H1 (cell line): ENCODE results near the gene SELENOV. TPM values are rescaled to one million over a fixed set of nuclear protein-coding genes. Genes with fewer than 3 reads are reported as not detected.

Source experiments
- CTCF ChIA-PET: fragments of 300-600 bp; sonication (Branson Sonifier 250); formaldehyde crosslinking; loops from one replicate; lab custom pipeline; 2021; ENCODE audit not compliant: partially characterized antibody; lab: Charles Lee
- POLR2A ChIA-PET: fragments of 300-600 bp; sonication (Branson Sonifier 250); formaldehyde crosslinking; loops from one replicate; lab custom pipeline; 2021; ENCODE audit warnings: inconsistent platforms; ENCODE audit not compliant: partially characterized antibody; lab: Charles Lee
- DNase-seq, 2 experiments: peaks; one replicate each; pipeline versions ENCODE4 v3.0.0 to v3.0.0-alpha.2; 2010 to 2022; ENCODE audit warnings: low spot score in 2 of 2, low read depth in 1 of 2, mixed read lengths in 1 of 2
- FAIRE-seq: peaks from 2 replicates; lab custom pipeline; 2011; peaks lifted over from hg19 to GRCh38; lab: Jason Lieb, UNC
- H2AFZ ChIP-seq: 2 replicates; pipeline ENCODE4 v1.8.1; 2012; ENCODE audit warnings: low read length, inconsistent platforms
- H2AK5ac ChIP-seq: 2 replicates; pipeline ENCODE4 v1.6.1; 2013; ENCODE audit warnings: low read depth, low read length
- H2BK120ac ChIP-seq: replicated peaks from 2 replicates; pipeline ENCODE3; 2013; ENCODE audit warnings: low read depth, low read length, inconsistent platforms
- H2BK12ac ChIP-seq: 2 replicates; pipeline ENCODE4 v1.6.1; 2013; ENCODE audit warnings: low read depth, low read length
- H2BK15ac ChIP-seq: 2 replicates; pipeline ENCODE4 v1.6.1; 2013; ENCODE audit warnings: low read length
- H2BK20ac ChIP-seq: 2 replicates; pipeline ENCODE4 v1.6.1; 2013; ENCODE audit warnings: low read length
- H2BK5ac ChIP-seq: 2 replicates; pipeline ENCODE4 v1.6.1; 2013; ENCODE audit warnings: low read depth, low read length
- H3K14ac ChIP-seq: 2 replicates; pipeline ENCODE4 v1.6.1; 2013; ENCODE audit warnings: inconsistent platforms; ENCODE audit not compliant: insufficient read length
- H3K18ac ChIP-seq: 2 replicates; pipeline ENCODE4 v1.6.1; 2013; ENCODE audit warnings: low read length; ENCODE audit errors: extremely low read depth
- H3K23ac ChIP-seq: 2 replicates; pipeline ENCODE4 v1.6.1; 2013; ENCODE audit warnings: inconsistent platforms; ENCODE audit not compliant: insufficient read length
- H3K23me2 ChIP-seq: 2 replicates; pipeline ENCODE4 v1.6.1; 2013; ENCODE audit warnings: low read depth, low read length
- H3K27ac ChIP-seq: 2 replicates; pipeline ENCODE4 v1.6.1; 2011; ENCODE audit warnings: low read depth, low read length, inconsistent platforms
- H3K27me3 ChIP-seq, 4 experiments: replicated peaks in 1 of 4; 1 replicate in 1 of 4; 2 replicates in 3 of 4; pipeline versions ENCODE4 v1.6.1 to v1.8.1; 2011 to 2013; ENCODE audit warnings: low read length in 3 of 4, mild to moderate bottlenecking in 3 of 4, inconsistent platforms in 2 of 4, mixed read lengths in 2 of 4, moderate library complexity in 1 of 4; ENCODE audit not compliant: control insufficient read depth in 3 of 4, insufficient read depth in 3 of 4; ENCODE audit errors: extremely low read depth in 1 of 4
- H3K36me3 ChIP-seq, 4 experiments: 2 replicates each; pipeline versions ENCODE4 v1.6.1 to v1.8.1; 2011 to 2013; ENCODE audit warnings: mild to moderate bottlenecking in 4 of 4, low read length in 3 of 4, moderate library complexity in 2 of 4, control low read depth in 1 of 4, inconsistent platforms in 1 of 4; ENCODE audit not compliant: insufficient read depth in 4 of 4, control insufficient read depth in 2 of 4
- H3K4ac ChIP-seq: replicated peaks from 2 replicates; pipeline ENCODE3; 2013; ENCODE audit warnings: low read length, low read depth, mixed read lengths, inconsistent platforms; ENCODE audit not compliant: insufficient read length
- H3K4me1 ChIP-seq, 4 experiments: replicated peaks in 1 of 4; 1 replicate in 1 of 4; 2 replicates in 3 of 4; pipeline versions ENCODE4 v1.6.1 to v1.8.1; 2011 to 2013; ENCODE audit warnings: low read length in 3 of 4, inconsistent platforms in 2 of 4, mixed read lengths in 1 of 4; ENCODE audit not compliant: insufficient read depth in 4 of 4, control insufficient read depth in 3 of 4
- H3K4me2 ChIP-seq, 2 experiments: 2 replicates each; pipeline versions ENCODE4 v1.6.1 to v1.8.1; 2011 to 2013; ENCODE audit warnings: low read depth in 2 of 2, low read length in 2 of 2, control low read depth in 1 of 2, inconsistent platforms in 1 of 2, mild to moderate bottlenecking in 1 of 2; ENCODE audit not compliant: insufficient read depth in 1 of 2
- H3K4me3 ChIP-seq, 4 experiments: fragments of 200-600, 300-600 bp in 1 of 4; sonication (generic), shearing (Covaris generic), sonication (Bioruptor Twin) in 1 of 4; 2 replicates each; pipeline versions ENCODE4 v1.5.1 to v1.8.1; 2011 to 2016; ENCODE audit warnings: low read length in 4 of 4, low read depth in 3 of 4, control low read depth in 2 of 4, inconsistent platforms in 2 of 4, mild to moderate bottlenecking in 2 of 4, mixed read lengths in 1 of 4, moderate library complexity in 1 of 4; ENCODE audit not compliant: insufficient read depth in 2 of 4; ENCODE audit errors: extremely low read depth in 1 of 4
- H3K56ac ChIP-seq: replicated peaks from 2 replicates; pipeline ENCODE3; 2013; ENCODE audit warnings: low read depth, mild to moderate bottlenecking, mixed read lengths, low read length, inconsistent platforms; ENCODE audit not compliant: insufficient read length
- H3K79me1 ChIP-seq: 2 replicates; pipeline ENCODE4 v1.6.1; 2013; ENCODE audit warnings: low read depth, low read length, control low read depth
- H3K79me2 ChIP-seq, 2 experiments: 2 replicates each; pipeline versions ENCODE4 v1.6.1 to v1.8.1; 2012 to 2013; ENCODE audit warnings: low read length in 2 of 2, mild to moderate bottlenecking in 2 of 2, inconsistent platforms in 1 of 2; ENCODE audit not compliant: insufficient read depth in 2 of 2, control insufficient read depth in 1 of 2
- H3K9ac ChIP-seq, 4 experiments: replicated peaks in 1 of 4; 1 replicate in 1 of 4; 2 replicates in 3 of 4; pipeline versions ENCODE4 v1.6.1 to v1.8.1; 2011 to 2013; ENCODE audit warnings: low read depth in 3 of 4, low read length in 3 of 4, control low read depth in 2 of 4, mild to moderate bottlenecking in 2 of 4, moderate library complexity in 2 of 4, inconsistent platforms in 1 of 4; ENCODE audit errors: extremely low read depth in 1 of 4
- H3K9me3 ChIP-seq, 2 experiments: 2 replicates each; pipeline versions ENCODE4 v1.6.1 to v1.8.1; 2012 to 2013; ENCODE audit warnings: mild to moderate bottlenecking in 2 of 2, moderate library complexity in 2 of 2, control low read depth in 1 of 2, inconsistent platforms in 1 of 2, low read depth in 1 of 2, low read length in 1 of 2, mixed read lengths in 1 of 2; ENCODE audit not compliant: insufficient read depth in 2 of 2
- H4K20me1 ChIP-seq, 2 experiments: replicated peaks in 1 of 2; 2 replicates each; pipeline versions ENCODE3 to v1.8.1; 2011 to 2013; ENCODE audit warnings: inconsistent platforms in 2 of 2, low read length in 2 of 2, mild to moderate bottlenecking in 1 of 2; ENCODE audit not compliant: insufficient read depth in 2 of 2, control insufficient read depth in 1 of 2
- H4K5ac ChIP-seq: 2 replicates; pipeline ENCODE4 v1.6.1; 2013; ENCODE audit warnings: low read length, low read depth, mixed read lengths, inconsistent platforms; ENCODE audit not compliant: insufficient read length
- H4K8ac ChIP-seq: 2 replicates; pipeline ENCODE4 v1.8.0; 2013; ENCODE audit warnings: mild to moderate bottlenecking, moderate library complexity, low read length, inconsistent platforms; ENCODE audit not compliant: insufficient read depth; ENCODE audit errors: extremely low read depth
- H4K91ac ChIP-seq: replicated peaks from 2 replicates; pipeline ENCODE3; 2013; ENCODE audit warnings: low read length, mixed read lengths, inconsistent platforms; ENCODE audit not compliant: insufficient read length
- POU5F1 ChIP-seq: IDR thresholded peaks from 2 replicates; pipeline ENCODE4 v1.6.1; 2011; ENCODE audit warnings: low read depth, mild to moderate bottlenecking, low read length, moderate library complexity
- WGBS, 2 experiments: shearing (Covaris generic) in 1 of 2; methylation state at CpG; one replicate each; pipeline versions ENCODE4 v1.1.6 to v1.1.7; 2013 to 2015; ENCODE audit warnings: low lambda C conversion rate in 2 of 2, mixed read lengths in 2 of 2, inconsistent platforms in 1 of 2, low coverage in 1 of 2, missing lambda C conversion rate in 1 of 2; ENCODE audit not compliant: insufficient replicate concordance in 2 of 2, insufficient coverage in 1 of 2, insufficient read length in 1 of 2; ENCODE audit errors: extremely low coverage in 1 of 2, missing lambda C conversion rate in 1 of 2; 5-methylcytosine and 5-hydroxymethylcytosine counted together
- polyA plus RNA-seq, 7 experiments: library from polyadenylated mRNA; depleted of rRNA in 3 of 7; stranded (reverse) in 5 of 7; unstranded in 2 of 7; fragments of >200 nt in 5 of 7; fragments of 200-250 nt in 2 of 7; gene quantifications; 1 replicate in 5 of 7; 2 replicates in 1 of 7; 4 replicates in 1 of 7; pipeline versions ENCODE4 v1.2.1 to v1.2.3, GENCODE V29; 2011 to 2013; ENCODE audit warnings: missing spikeins in 2 of 7, mixed read lengths in 2 of 7
- total RNA-seq: library from RNA; stranded (reverse); fragmentation: NEBNext Ultra II Directional; extraction: Animal tissue kit (Norgen Biotek cat#: 25700); gene quantifications from 2 replicates; pipeline ENCODE4 v1.2.1, GENCODE V29; 2021

Gene SELENOV
- total and polyA plus RNA-seq, 2 of the 8 experiments (the other 6 are each of a cell fraction or from before 2014, with no cell fraction given) = 8.4 to 10.7 TPM

GRCh38 chr19:39496063-39496462, 18.9 kb upstream of the SELENOV start:
- no peak overlapping the region for H4K8ac ChIP-seq
- ChIA-PET POLR2A (interaction anchor here (0.8 to 11.1 kb wide), 8 partner anchors 11 to 105 kb away, joined by 3 to 96 read pairs (median 4); partner anchors contain the start of genes MED29, PAF1, RPS16 and TIMM50), CTCF (interaction anchor here (0.7 to 6.5 kb wide), 5 partner anchors 21 to 56 kb away, joined by 3 to 47 read pairs (median 4); partner anchors contain the start of gene EID2)
- H3K9me3 ChIP-seq = no peaks in the 10 kb centered on the region
- H3K4me3 ChIP-seq = no peak overlapping the region
- 97% methylated on average over 5 of the region's 5 CpGs; no CpG with 5 or more reads in 1 of the 2 experiments for WGBS, 2 experiments
- peaks cover 11 to 35% (median 30%) of the 10 kb centered on the region in 4 experiments for H3K27me3 ChIP-seq
- no peak overlapping the region for H4K91ac ChIP-seq
- H3K36me3 ChIP-seq = peaks cover 0 to 8% (median 3%) of the 10 kb centered on the region in 4 experiments; a peak in 2 of 8 replicates
- no peak overlapping the region for H2AFZ ChIP-seq
- peaks cover 15% of the 10 kb centered on the region for H3K23me2 ChIP-seq
- no peak overlapping the region for H3K9ac ChIP-seq
- H2BK12ac ChIP-seq = no peak overlapping the region
- H3K79me1 ChIP-seq = no peaks in the 10 kb centered on the region
- no peak overlapping the region for H3K4ac ChIP-seq
- H2BK20ac ChIP-seq = no peak overlapping the region
- no peak overlapping the region for H3K27ac ChIP-seq
- FAIRE-seq = no peak
- no peak overlapping the region; the same call in 1 of the 2 replicates for H2BK15ac ChIP-seq
- no peaks in the 10 kb centered on the region for H4K20me1 ChIP-seq
- no peak overlapping the region for H2AK5ac ChIP-seq
- peaks cover 4 to 8% (median 5%) of the 10 kb centered on the region in 4 experiments; a peak in 5 of 7 replicates for H3K4me1 ChIP-seq
- H3K4me2 ChIP-seq = no peak overlapping the region
- H3K79me2 ChIP-seq = no peaks in the 10 kb centered on the region
- no peak overlapping the region for H4K5ac ChIP-seq
- no peak overlapping the region for H3K56ac ChIP-seq
- no peak overlapping the region for H3K23ac ChIP-seq
- no peak overlapping the region for H3K14ac ChIP-seq
- H3K18ac ChIP-seq = no peak overlapping the region
- no peak overlapping the region for H2BK5ac ChIP-seq
- H2BK120ac ChIP-seq = peak overlapping the region; percentile 22
- no peak for DNase-seq
- no peak for TF ChIP-seq POU5F1
